Inflammatory macrophage (primary cell): ENCODE results near the gene SIGLEC7.
A peak's percentile ranks its signal among the peaks of the same experiment; 100 is the strongest.

Experiments
- DNase-seq, 2 donors: peaks; one replicate each; pipeline ENCODE4 v3.0.0-alpha.2; 2020 to 2022

Gene SIGLEC7

DNA sequence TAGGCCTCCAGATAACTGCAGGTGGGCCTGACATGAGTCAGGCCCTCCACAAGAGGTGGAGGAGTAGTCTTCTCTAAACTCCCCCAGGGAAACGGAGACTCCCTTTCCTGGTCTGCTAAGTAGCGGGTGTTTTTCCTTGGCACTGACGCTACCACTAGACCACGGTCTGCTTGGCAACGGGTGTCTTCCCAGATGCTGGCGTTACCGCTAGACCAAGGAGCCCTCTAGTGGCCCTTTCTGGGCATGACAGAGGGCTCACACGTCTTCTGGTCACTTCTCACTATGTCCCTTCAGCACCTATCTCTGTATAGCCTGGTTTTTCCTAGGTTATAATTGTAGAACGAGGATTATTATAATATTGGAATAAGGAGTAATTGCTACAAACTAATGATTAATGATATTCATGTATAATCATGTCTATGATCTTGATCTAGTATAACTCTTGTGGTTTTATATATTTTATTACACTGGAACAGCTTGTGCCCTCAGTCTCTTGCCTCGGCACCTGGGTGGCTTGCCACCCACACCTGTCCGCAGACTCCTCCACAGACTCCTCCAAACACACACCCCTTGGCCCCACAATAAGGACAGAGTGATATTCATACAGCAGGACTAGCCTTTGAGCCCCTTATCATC, 27.3 kb downstream of the SIGLEC7 start:
- DNase-seq, result peak; percentile 72 to 80

DNA sequence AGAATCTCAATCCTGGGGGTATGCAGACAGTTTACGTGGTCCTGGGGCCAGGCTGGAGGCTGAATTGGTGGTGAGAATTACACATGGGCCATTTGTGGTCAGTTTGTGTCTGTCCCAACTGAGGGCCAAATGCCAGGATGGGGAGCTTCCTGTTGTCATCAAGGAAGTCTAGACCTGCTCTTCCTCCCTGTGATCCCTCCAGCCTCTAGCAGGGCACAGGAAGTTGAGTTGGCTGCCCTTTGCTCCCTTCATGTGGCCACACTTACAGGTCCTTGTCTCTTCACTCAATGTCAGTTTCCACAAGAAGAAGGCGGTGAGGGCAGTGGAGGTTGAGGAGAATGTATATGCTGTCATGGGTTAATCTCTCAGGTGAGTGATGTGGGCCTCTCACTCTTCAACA, 30.1 kb downstream of the SIGLEC7 start:
- DNase-seq, result peak in 1 of 2 donors; percentile 11

- DNase-seq, result peak; percentile 9 to 25
These were observed 31.6 kb downstream of the SIGLEC7 start for GRCh38 chr19:51173681-51174080.

DNA sequence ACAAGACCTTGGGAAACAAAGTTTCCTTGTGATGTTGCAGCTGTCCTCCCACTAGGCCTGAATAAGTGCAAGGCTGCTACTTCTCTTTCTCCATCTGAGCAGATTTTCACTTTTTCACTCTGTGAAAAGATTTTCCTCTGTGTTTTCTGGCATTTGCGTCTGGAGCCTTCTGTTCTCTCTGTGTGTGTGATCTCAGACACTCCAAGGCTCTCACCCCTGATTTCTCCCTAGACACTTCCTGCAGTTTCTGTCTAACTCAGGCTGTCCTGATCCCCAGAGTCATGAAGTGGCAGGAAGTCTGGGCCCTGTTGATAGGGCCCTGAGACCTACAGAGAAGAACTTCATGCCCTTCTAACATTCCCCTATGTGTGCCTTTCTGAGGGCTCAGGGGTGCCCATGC, 37.2 kb downstream of the SIGLEC7 start:
- DNase-seq, result peak; percentile 14 to 45

DNA sequence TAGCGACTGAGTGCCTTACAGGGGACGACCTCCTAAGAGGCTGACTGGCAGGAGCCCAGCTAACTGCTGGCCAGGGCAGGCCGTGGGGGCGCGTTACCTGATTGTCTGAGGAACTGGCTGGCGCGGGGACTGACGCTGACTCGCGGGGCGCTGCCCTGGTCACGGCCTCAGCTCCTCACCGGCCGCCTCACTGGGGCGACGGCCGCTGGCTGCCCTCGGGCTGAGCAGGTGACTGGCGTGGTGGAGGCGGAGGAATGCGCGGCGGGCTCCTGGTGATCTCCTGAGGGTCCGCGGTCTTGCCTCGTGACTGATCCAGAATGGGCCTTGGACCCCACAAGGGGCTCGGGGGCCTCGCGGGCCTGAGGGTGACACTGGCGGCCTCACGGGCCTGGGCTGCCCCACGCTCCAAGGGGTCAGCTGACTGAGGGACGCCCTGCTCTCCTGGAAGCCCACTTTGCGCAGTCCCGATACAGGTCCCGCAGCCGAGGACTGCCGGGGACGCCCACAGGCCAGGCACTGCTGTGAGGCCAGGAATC, 39.3 kb downstream of the SIGLEC7 start:
- no peak for DNase-seq

- DNase-seq, result no peak
These were observed 39.9 kb downstream of the SIGLEC7 start for GRCh38 chr19:51181913-51182419.

DNA sequence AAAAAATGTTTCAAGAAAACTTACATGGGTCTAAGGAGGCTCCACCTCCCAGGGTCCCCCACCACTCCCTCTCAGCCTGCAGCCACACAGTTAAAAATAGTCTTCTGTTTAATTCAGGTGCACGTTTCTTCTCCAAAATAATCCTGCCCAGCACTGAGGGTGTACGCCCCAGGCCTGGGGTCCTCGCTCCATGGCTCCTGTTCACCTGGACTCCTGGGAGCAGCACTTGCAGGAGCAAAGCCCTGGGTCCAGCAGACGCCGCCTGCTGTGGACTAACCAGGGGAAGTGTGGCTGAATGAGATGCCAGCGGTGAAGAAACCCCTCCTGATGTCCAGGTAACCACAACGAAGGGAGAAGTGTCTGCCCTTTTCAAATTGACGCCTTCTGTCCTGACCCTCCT, 41.5 kb downstream of the SIGLEC7 start:
- DNase-seq, result no peak

- DNase-seq, result no peak
These were observed 43.2 kb downstream of the SIGLEC7 start for GRCh38 chr19:51185069-51185867.

- no peak for DNase-seq
These were observed 43.7 kb downstream of the SIGLEC7 start for GRCh38 chr19:51185868-51186215.

GRCh38 chr19:51186323-51186722, 44.2 kb downstream of the SIGLEC7 start:
- no peak for DNase-seq

- DNase-seq, result no peak
These were observed 45.5 kb downstream of the SIGLEC7 start for GRCh38 chr19:51187395-51188226.

- no peak for DNase-seq
These were observed 46.1 kb downstream of the SIGLEC7 start for GRCh38 chr19:51188227-51188559.

DNA sequence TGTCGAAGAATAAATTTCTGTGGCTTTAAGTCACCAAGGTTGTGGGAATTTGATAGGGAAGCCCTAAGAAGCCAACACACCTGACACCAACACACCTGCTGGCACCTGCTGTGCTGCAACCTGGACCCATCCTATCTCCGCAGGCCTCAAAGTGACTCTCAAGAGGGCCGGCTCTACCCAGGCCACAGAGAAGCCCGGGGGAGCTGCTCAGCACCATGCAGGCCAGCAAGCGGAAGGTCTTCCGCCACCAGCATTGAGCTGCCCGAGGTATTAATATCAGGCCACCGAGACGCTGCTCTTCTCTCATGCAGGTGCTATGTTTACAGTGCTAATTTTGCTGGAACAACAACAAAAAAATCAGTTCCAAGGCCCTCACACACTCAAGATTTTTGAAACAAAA, 50.6 kb downstream of the SIGLEC7 start:
- no peak for DNase-seq

DNA sequence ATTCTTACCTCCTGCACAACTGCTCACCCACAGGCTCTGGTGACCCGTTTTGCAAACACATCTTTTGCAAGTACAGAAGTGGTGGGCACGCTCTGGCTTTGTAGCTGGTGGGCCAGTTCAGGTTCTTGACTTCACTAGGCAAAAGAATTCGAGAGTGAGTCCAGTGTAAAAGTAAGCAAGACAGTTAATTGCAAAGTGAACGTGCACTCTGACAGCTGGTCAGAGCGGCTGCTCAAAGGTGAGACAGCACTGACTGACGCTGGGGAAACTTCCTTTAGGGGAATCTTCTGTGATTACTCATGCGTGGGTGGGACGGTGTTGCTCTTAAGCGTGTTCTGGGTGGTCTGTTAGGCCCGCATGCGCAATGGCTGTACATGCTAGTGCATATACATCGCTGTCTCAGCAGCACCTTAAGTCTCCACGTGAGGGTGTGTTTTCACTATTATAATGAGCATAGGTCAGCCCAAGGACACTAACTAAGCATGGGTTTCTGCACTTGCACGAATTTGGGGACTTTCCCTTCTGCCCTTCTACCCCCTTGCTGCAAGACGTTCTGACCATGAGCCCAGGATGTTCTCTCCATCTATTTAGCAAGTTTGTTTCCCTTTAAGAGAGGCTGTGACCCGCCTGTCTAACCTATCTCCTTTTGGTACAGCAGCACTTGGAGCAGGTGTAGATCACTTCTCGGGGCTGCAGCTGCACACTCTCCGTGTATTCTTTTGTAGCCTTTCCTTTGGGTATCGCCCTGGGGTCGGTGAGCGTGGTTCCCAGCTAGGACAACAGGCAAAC, 52.6 kb downstream of the SIGLEC7 start:
- DNase-seq, result no peak

DNA sequence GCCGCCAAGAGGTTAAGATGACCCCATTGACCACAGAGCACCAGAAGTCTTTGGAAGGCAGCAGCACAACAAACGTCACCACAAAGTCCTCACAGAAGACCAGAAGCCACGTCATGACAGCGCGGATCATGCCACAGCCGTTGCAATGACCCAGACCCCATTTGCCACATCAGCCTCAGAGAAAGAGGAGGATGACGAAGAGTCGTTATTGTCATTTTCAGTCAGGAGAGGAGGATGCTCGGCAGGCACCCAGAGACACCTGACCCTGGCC, 53.1 kb downstream of the SIGLEC7 start:
- DNase-seq, result no peak

DNA sequence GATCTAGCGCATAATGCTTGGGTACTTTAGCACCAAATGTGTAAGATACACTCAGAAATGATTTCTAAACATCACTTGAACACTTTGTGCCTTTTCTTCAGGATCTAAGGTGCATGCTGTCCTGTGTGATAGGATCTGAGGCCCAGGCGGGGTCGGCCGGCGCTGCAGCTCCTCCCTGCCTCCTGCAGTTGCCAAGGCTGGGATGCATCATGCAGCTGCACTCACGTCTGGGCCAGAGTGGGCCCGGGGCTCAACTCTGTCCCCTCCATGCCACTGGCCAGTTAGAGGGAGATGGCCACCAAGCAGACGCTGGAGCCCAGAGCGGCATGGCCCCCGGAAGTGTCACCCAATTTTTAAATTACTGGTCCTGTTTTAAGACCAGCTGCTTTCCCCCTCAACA, 53.5 kb downstream of the SIGLEC7 start:
- no peak for DNase-seq

- no peak for DNase-seq
These were observed 54.1 kb downstream of the SIGLEC7 start for GRCh38 chr19:51196181-51196580.

DNA sequence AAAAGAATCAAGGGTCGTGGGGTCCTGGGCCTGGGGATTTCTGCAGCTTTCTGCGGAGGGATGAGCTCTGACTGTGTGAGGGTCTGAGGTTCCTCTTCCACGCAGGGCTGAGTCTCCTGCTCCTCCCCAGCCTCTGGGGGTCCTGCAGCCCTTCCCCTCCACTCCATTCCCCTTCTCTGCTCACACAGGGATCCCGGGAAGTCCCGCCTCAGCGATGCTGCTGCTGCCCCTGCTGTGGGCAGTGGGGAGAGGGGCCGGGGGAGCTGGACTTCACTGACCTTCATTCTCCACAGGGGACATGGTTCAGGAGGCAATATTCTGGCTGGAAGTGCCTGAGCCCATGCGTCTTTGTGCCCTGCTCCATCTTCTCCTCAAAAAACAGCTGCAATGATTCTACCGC, 56.5 kb downstream of the SIGLEC7 start:
- DNase-seq, result no peak

DNA sequence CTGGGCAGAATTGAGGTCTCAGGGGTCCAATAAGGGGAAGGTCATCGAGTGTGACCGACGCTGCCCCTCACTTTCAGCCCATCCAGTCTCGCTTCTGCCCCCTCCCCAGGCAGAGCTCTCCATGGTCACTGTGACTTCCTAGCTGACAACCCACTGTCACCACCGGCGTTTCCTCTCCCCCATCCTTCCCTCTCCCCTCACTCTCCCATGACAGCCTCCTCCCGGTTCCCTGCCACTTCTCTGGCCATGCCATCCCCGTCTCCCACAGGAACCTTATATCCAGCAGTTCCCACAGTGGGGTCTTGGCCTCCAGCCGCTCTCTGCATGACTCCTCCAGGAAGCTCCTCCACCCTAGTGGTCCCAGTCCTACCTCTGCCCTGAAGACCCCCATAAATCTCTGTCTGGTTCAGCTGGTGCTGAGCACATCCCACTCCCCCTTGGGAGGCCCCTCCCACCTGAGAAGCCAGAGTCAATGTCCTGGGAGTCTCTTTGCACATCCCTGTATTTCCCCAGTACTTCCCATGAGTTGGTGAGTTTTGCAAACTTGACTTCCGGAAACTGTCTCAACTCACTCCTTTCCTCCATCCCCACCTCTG, 58.1 kb downstream of the SIGLEC7 start:
- DNase-seq, result no peak

DNA sequence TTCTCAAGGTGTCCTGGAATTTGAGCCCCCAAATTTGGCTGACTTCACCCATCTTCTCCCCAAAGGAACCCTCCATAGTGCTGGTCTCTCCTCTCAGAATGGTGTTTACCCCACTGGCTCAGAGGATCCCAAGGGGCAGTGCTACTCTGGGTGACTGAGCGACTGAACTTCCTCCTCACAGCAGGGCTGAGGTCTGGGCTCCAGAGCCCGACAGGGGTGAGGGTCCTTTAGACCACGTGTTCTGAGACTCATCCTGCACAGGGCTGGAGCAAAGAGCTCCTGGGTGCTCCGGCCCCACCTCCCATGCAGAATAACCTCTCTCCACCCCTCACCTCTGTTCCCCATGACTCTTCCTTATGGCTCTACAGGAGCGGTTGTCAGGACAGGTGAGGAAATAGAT, 59.6 kb downstream of the SIGLEC7 start:
- DNase-seq, result no peak
